Measurements from ENCODE around the gene SEMA6A.

Gene SEMA6A

GRCh38 chr5:116424258-116424615, 150.4 kb downstream of the SEMA6A start:
- H3K27me3 Mint-ChIP-seq: no peaks in the 10 kb centered on the region
- H3K36me3 Mint-ChIP-seq (ENCODE audit: low read depth): peaks cover 12% of the 10 kb centered on the region

GRCh38 chr5:116423587-116424257, 150.9 kb downstream of the SEMA6A start:
- no peak overlapping the region for H3K4me3 Mint-ChIP-seq
- H3K36me3 Mint-ChIP-seq (ENCODE audit: low read depth): peaks cover 17% of the 10 kb centered on the region
- H3K9me3 Mint-ChIP-seq: peaks cover 6% of the 10 kb centered on the region
- H3K27me3 Mint-ChIP-seq: no peaks in the 10 kb centered on the region
- H3K4me1 Mint-ChIP-seq (ENCODE audit: low read depth): no peaks in the 10 kb centered on the region
- no peak overlapping the region for H3K27ac Mint-ChIP-seq

More at GRCh38 chr5:116424258-116424615, 150.4 kb downstream of the SEMA6A start:
- Mint-ChIP-seq H3K4me3 (no peak overlapping the region), H3K4me1 (ENCODE audit: low read depth) (no peaks in the 10 kb centered on the region), H3K9me3 (peaks cover 6% of the 10 kb centered on the region), H3K27ac (no peak overlapping the region)

DNA sequence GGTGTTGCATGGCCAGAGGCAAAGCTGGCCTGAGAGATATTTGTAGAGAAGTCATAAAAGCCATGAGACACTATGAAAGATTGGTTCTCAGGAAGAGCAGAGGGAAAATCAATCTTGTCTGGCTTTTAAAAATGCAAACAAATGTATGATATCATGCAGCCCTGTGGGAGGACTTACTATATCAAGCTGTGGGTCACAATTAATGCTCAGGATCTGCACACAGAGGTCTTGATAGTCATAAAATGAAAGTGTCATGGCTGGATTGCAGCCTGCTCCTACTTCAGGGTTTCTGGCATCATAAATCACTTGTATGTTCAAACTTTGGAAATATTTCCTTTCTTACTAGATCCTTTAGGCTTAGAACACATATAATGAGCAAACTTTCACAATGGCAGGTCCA, 151.5 kb downstream of the SEMA6A start:
- no peak overlapping the region for H3K4me3 Mint-ChIP-seq

GRCh38 chr5:116421080-116421629, 153.5 kb downstream of the SEMA6A start:
- H3K27me3 Mint-ChIP-seq: no peaks in the 10 kb centered on the region
- H3K9me3 Mint-ChIP-seq: peaks cover 6% of the 10 kb centered on the region
- H3K27ac Mint-ChIP-seq: no peak overlapping the region
- H3K4me3 Mint-ChIP-seq: no peak overlapping the region
- no peaks in the 10 kb centered on the region for H3K4me1 Mint-ChIP-seq (ENCODE audit: low read depth)
- peaks cover 37% of the 10 kb centered on the region for H3K36me3 Mint-ChIP-seq (ENCODE audit: low read depth)

More for the DNA sequence above, 151.5 kb downstream of the SEMA6A start:
- H3K4me1 Mint-ChIP-seq (ENCODE audit: low read depth): no peaks in the 10 kb centered on the region
- H3K27ac Mint-ChIP-seq: no peak overlapping the region
- peaks cover 6% of the 10 kb centered on the region for H3K9me3 Mint-ChIP-seq
- H3K36me3 Mint-ChIP-seq (ENCODE audit: low read depth): peaks cover 17% of the 10 kb centered on the region
- no peaks in the 10 kb centered on the region for H3K27me3 Mint-ChIP-seq

GRCh38 chr5:116420540-116420939, 154.1 kb downstream of the SEMA6A start:
- H3K4me1 Mint-ChIP-seq (ENCODE audit: low read depth): no peaks in the 10 kb centered on the region
- no peak overlapping the region for H3K4me3 Mint-ChIP-seq
- peaks cover 6% of the 10 kb centered on the region for H3K9me3 Mint-ChIP-seq
- no peaks in the 10 kb centered on the region for H3K27me3 Mint-ChIP-seq
- H3K36me3 Mint-ChIP-seq (ENCODE audit: low read depth): peaks cover 38% of the 10 kb centered on the region
- no peak overlapping the region for H3K27ac Mint-ChIP-seq

GRCh38 chr5:116419258-116419657, 155.4 kb downstream of the SEMA6A start:
- peaks cover 42% of the 10 kb centered on the region for H3K36me3 Mint-ChIP-seq (ENCODE audit: low read depth)

DNA sequence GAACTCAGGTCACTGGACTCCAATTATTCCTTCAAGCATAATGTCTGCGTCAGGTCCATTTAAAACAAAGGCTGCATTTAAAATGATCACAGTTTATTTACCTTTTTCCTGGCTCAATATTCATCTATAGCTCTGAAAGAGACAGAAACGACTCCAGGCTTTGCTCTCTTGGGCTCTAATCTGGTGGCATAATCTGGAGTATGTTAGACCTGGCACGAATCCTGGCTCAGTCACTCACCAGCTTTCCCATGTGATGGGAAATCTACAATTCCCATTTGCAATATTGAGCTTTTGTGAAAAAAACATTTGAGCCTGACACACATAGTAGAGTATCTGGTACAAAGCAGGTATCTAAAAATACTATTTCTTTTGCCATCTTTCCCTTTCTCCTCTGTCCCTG, 155.8 kb downstream of the SEMA6A start:
- no peak overlapping the region for H3K27ac Mint-ChIP-seq
- no peaks in the 10 kb centered on the region for H3K4me1 Mint-ChIP-seq (ENCODE audit: low read depth)
- H3K27me3 Mint-ChIP-seq: no peaks in the 10 kb centered on the region
- H3K9me3 Mint-ChIP-seq: peaks cover 6% of the 10 kb centered on the region
- H3K4me3 Mint-ChIP-seq: no peak overlapping the region
- peaks cover 43% of the 10 kb centered on the region for H3K36me3 Mint-ChIP-seq (ENCODE audit: low read depth)

More at GRCh38 chr5:116419258-116419657, 155.4 kb downstream of the SEMA6A start:
- Mint-ChIP-seq H3K27ac (no peak overlapping the region), H3K4me1 (ENCODE audit: low read depth) (no peaks in the 10 kb centered on the region), H3K9me3 (peaks cover 6% of the 10 kb centered on the region), H3K27me3 (no peaks in the 10 kb centered on the region), H3K4me3 (no peak overlapping the region)

DNA sequence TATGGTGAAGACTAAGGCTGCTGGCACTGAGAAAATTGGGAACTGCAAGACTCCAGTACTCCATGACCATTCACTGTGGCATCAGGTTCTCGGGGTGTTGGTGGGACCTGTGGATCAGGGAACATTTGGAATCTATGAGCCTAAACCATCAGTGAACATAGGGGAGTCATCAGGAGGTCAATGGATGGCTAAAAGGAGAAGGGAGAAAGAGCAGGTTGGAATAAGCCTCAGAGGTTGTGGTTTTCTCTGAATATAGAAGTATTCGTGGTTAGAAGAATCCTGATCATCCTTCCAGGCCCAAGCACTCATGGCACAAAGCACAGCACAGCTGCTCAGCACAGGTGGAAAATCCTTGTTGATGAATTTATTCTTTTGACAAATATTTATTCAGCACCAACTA, 156.6 kb downstream of the SEMA6A start:
- peaks cover 50% of the 10 kb centered on the region for H3K36me3 Mint-ChIP-seq (ENCODE audit: low read depth)
- no peaks in the 10 kb centered on the region for H3K4me1 Mint-ChIP-seq (ENCODE audit: low read depth)
- H3K4me3 Mint-ChIP-seq: no peak overlapping the region
- no peak overlapping the region for H3K27ac Mint-ChIP-seq
- H3K9me3 Mint-ChIP-seq: peaks cover 6% of the 10 kb centered on the region
- H3K27me3 Mint-ChIP-seq: no peaks in the 10 kb centered on the region

DNA sequence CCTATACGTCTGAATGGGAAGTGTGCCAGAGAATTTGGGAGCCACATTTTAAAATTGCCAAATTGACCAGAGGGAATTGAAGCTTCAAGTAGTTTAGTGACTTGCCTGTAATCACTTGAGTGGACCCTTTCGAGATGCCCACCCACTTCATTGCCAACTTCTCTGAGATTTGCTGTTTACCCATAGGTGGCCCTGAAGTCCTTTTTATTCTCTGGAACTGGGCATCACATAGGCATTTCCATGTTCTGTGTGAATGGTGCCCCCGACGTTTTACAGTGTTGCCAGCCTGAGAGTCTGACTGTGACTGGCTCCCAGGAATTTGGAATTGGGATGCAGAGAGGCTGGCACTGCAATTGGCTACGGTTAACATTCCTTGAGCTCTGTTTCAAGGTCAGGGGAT, 158.6 kb downstream of the SEMA6A start:
- H3K27me3 Mint-ChIP-seq: no peaks in the 10 kb centered on the region
- H3K4me3 Mint-ChIP-seq: no peak overlapping the region
- H3K4me1 Mint-ChIP-seq (ENCODE audit: low read depth): no peaks in the 10 kb centered on the region
- H3K36me3 Mint-ChIP-seq (ENCODE audit: low read depth): peaks cover 50% of the 10 kb centered on the region
- peaks cover 6% of the 10 kb centered on the region for H3K9me3 Mint-ChIP-seq
- H3K27ac Mint-ChIP-seq: no peak overlapping the region

GRCh38 chr5:116415182-116415581, 159.4 kb downstream of the SEMA6A start:
- Mint-ChIP-seq H3K27ac (no peak overlapping the region), H3K36me3 (ENCODE audit: low read depth) (peaks cover 45% of the 10 kb centered on the region), H3K9me3 (peaks cover 5% of the 10 kb centered on the region), H3K27me3 (no peaks in the 10 kb centered on the region), H3K4me3 (no peak overlapping the region), H3K4me1 (ENCODE audit: low read depth) (no peaks in the 10 kb centered on the region)

- Mint-ChIP-seq H3K36me3 (ENCODE audit: low read depth) (peaks cover 23% of the 10 kb centered on the region), H3K4me3 (no peak overlapping the region), H3K4me1 (ENCODE audit: low read depth) (no peaks in the 10 kb centered on the region), H3K27me3 (no peaks in the 10 kb centered on the region), H3K9me3 (no peaks in the 10 kb centered on the region), H3K27ac (no peak overlapping the region)
These were observed 163.5 kb downstream of the SEMA6A start for GRCh38 chr5:116411101-116411571.

DNA sequence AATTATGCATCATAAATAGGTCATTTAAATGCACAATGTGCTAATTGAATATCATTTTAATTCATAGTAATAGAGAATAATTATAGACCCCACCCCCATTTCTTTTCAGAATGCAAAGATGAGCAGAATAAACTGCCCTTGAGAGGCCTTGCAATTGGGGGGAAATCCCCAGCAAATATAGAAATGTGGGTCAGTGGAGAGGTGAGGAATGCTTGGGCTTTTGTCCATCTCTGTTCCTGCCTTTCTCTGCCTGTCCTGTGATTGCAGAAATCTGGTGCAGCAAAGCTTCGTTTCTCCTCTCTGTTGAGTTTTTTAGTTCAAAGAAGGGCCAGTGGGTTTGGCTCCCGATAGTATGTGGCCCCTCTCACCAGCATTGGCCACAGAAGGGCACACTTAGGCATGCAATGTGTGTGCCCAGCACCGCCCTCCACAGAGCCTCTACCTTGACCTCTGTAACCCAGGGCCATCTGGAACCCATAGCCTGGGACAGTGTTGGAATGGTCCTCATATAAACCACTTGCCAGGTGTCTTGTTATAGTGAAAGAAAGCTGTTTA, 164.2 kb downstream of the SEMA6A start:
- H3K4me3 Mint-ChIP-seq: no peak overlapping the region
- no peaks in the 10 kb centered on the region for H3K9me3 Mint-ChIP-seq
- peaks cover 24% of the 10 kb centered on the region for H3K36me3 Mint-ChIP-seq (ENCODE audit: low read depth)
- no peak overlapping the region for H3K27ac Mint-ChIP-seq
- no peaks in the 10 kb centered on the region for H3K27me3 Mint-ChIP-seq
- H3K4me1 Mint-ChIP-seq (ENCODE audit: low read depth): no peaks in the 10 kb centered on the region

DNA sequence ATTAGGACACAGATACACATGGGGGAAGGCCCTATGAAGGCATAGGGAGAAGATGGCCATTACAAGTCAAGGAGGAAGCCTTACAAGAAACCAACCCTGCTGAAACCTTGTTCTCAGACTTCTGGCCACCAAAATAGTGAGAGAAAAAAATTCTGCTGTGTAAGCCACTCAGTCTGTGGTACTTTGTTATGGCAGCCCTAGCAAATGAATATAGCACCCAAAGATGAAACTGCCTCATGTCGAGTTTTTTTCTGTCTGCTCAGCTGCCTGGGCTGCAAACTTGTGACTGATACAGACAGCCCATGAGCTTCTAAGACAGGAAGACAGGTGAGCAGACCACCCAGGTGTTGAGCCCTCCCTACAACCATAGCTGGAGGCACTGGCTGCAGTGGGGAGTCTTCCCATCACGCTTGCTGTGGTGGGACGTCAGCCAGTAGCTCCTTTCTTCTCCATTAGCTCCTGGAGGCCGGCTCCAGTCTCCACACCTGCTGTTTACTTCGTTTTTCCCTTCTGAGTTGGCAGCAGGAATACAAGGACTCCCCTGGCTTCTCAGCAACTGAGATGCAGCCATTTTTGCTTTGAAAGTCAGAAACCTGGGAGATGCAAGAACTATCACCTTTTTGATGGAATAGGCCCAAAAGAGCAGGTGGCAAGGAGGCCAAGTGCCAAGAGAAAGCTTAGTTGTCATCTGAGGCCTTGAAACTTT, 164.9 kb downstream of the SEMA6A start:
- Mint-ChIP-seq H3K4me3 (no peak overlapping the region), H3K9me3 (no peaks in the 10 kb centered on the region), H3K27ac (no peak overlapping the region), H3K27me3 (no peaks in the 10 kb centered on the region), H3K36me3 (ENCODE audit: low read depth) (peaks cover 24% of the 10 kb centered on the region), H3K4me1 (ENCODE audit: low read depth) (no peaks in the 10 kb centered on the region)

GRCh38 chr5:116406306-116407041, 168.1 kb downstream of the SEMA6A start:
- Mint-ChIP-seq H3K4me1 (ENCODE audit: low read depth) (no peaks in the 10 kb centered on the region), H3K9me3 (no peaks in the 10 kb centered on the region), H3K36me3 (ENCODE audit: low read depth) (peaks cover 25% of the 10 kb centered on the region), H3K4me3 (no peak overlapping the region), H3K27ac (no peak overlapping the region), H3K27me3 (no peaks in the 10 kb centered on the region)

- Mint-ChIP-seq H3K36me3 (ENCODE audit: low read depth) (peaks cover 34% of the 10 kb centered on the region), H3K27me3 (no peaks in the 10 kb centered on the region), H3K9me3 (no peaks in the 10 kb centered on the region), H3K27ac (no peak overlapping the region), H3K4me1 (ENCODE audit: low read depth) (no peaks in the 10 kb centered on the region), H3K4me3 (no peak overlapping the region)
These were observed 169.8 kb downstream of the SEMA6A start for GRCh38 chr5:116404792-116405191.

Measured in stimulated activated naive CD8-positive, alpha-beta T cell treated with anti-CD3 and anti-CD28 coated beads, Interleukin-15, Interleukin-2, amounts not matched to agents 100 ng/mL and 50 ng/mL, for 24 hours (primary cell).